ENCODE results near the gene ALKBH6. TPM values are rescaled to one million over a fixed set of nuclear protein-coding genes. Genes with fewer than 3 reads are reported as not detected.

ALKBH6 gene
- 6.9 and 13.7 TPM in 2 replicates for total RNA-seq (2016; rRNA removed; fragmentation: Illumina TruSeq; extraction: Trizol)
- 5.2 and 5.9 TPM in 2 replicates for total RNA-seq (2016; cell fraction: cytosol; rRNA removed; fragmentation: Illumina TruSeq; extraction: Trizol; ENCODE audit: low read depth)
- 6.6 and 11.7 TPM in 2 replicates for total RNA-seq (2016; cell fraction: insoluble cytoplasmic fraction; rRNA removed; fragmentation: Illumina TruSeq; extraction: Trizol)
- total RNA-seq (2016; cell fraction: membrane; rRNA removed; fragmentation: Illumina TruSeq; extraction: Trizol) = 5.3 and 5.4 TPM in 2 replicates
- 8.7 and 10.8 TPM in 2 replicates for total RNA-seq (2016; cell fraction: nucleus; rRNA removed; fragmentation: Illumina TruSeq; extraction: Trizol)
- 18.1 and 20.9 TPM in 2 replicates for polyA plus RNA-seq (2011; rRNA removed)
- 13.5 and 16.8 TPM in 2 replicates for polyA plus RNA-seq (2011; cell fraction: cytosol; rRNA removed)
- polyA plus RNA-seq (2011; cell fraction: nucleus; rRNA removed) = 61.3 and 62.3 TPM in 2 replicates
- polyA plus RNA-seq (2012) = 12.0 and 17.8 TPM in 2 replicates
- 4.2 and 4.7 TPM in 2 replicates for polyA plus RNA-seq (2016; cell fraction: cytosol; fragmentation: Illumina TruSeq; extraction: Trizol; ENCODE audit: low read depth)
- polyA plus RNA-seq (2016; cell fraction: insoluble cytoplasmic fraction; fragmentation: Illumina TruSeq; extraction: Trizol; ENCODE audit: low read depth) = 8.3 and 10.2 TPM in 2 replicates
- polyA plus RNA-seq (2016; cell fraction: membrane; fragmentation: Illumina TruSeq; extraction: Trizol; ENCODE audit: low read depth) = 4.5 and 5.6 TPM in 2 replicates
- polyA plus RNA-seq (2016; cell fraction: nucleus; fragmentation: Illumina TruSeq; extraction: Trizol; ENCODE audit: insufficient read depth, low read depth) = 41.1 and 43.4 TPM in 2 replicates
- 7.3 and 9.7 TPM in 2 replicates for polyA minus RNA-seq (2011; rRNA and poly(A)+ RNA removed; ENCODE audit: low replicate concordance)
- polyA minus RNA-seq (2011; cell fraction: cytosol; rRNA and poly(A)+ RNA removed) = 3.4 and 4.0 TPM in 2 replicates
- polyA minus RNA-seq (2011; cell fraction: nucleus; rRNA and poly(A)+ RNA removed) = 7.9 and 9.8 TPM in 2 replicates
- percentile 58 among the genes with signal in this experiment for Bru-seq, nascent RNA
- percentile 69 among the genes with signal in this experiment for BruChase-seq, experiment 1, labeled RNA remaining after a 6-hour chase
- percentile 57 among the genes with signal in this experiment for BruChase-seq, experiment 2, labeled RNA remaining after a 2-hour chase
- long read RNA-seq, experiment 1, transcript ALKBH6-202 (7 exons, 973 nt) = major isoform, 7 of 17 reads
- long read RNA-seq, experiment 1, partial matches to known transcripts = 2 of 17 reads
- long read RNA-seq, experiment 1, other reads (novel, unspliced or antisense) = 5 of 17 reads
- long read RNA-seq, experiment 2, partial matches to known transcripts = 6 of 13 reads
- long read RNA-seq, experiment 2, other reads (novel, unspliced or antisense) = 5 of 13 reads

GRCh38 chr19:36014012-36014924, at the start of gene ALKBH6:
Gene ALKBH6, minus strand, starts transcription at chr19:36014213. Its CDS starts 816 bp downstream, at chr19:36013397.
- WGBS (ENCODE audit: low lambda C conversion rate) = under 1% methylated on average over 21 of the region's 42 CpGs
- ChIA-PET POLR2A (interaction anchor here (0.8 to 1.7 kb wide), 6 partner anchors 17 to 45 kb away, joined by 5 to 17 read pairs (median 5); partner anchors contain the start of gene THAP8), CTCF (ENCODE audit: low intra/inter-chr PET ratio, low total read pairs) (no interaction called here)
- Histone ChIP-seq H3K27me3 (ENCODE audit: control insufficient read depth in 1 of 2, insufficient read depth in 2 of 2, low read length in 2 of 2) (no peaks in the 10 kb centered on the region; a peak in 1 of 5 replicates), H3K36me3 (replicated peaks in 1 of 2; ENCODE audit: control insufficient read depth in 1 of 2, insufficient read depth in 2 of 2, low read length in 2 of 2) (no peaks in the 10 kb centered on the region), H4K20me1 (ENCODE audit: insufficient read depth, low read length) (no peaks in the 10 kb centered on the region), H3K4me1 (ENCODE audit: insufficient read depth, low read length) (peaks cover 42% of the 10 kb centered on the region), H2AFZ (ENCODE audit: low read length) (no peak within 1 kb of the TSS), H3K9ac (ENCODE audit: insufficient read depth, low read depth, low read length) (peak within 1 kb of the TSS; percentile 77), H3K4me2 (ENCODE audit: low read depth, low read length) (peak within 1 kb of the TSS; percentile 96), H3K4me3 (replicated peaks in 1 of 3; ENCODE audit: insufficient read depth in 1 of 3, low read depth in 2 of 3, low read length in 3 of 3) (peak within 1 kb of the TSS; percentile 74 to 92 (median 85)), H3K9me3 (ENCODE audit: low read length) (no peaks in the 10 kb centered on the region), H3K79me2 (ENCODE audit: insufficient read depth, low read length) (peaks cover 13% of the 10 kb centered on the region), H3K27ac (ENCODE audit: extremely low read length, insufficient read depth, low read length) (peak within 1 kb of the TSS; percentile 67)
- in situ Hi-C loops (cut with HindIII; ENCODE audit: extremely low pct_ligation_motif_present, low pct_unique_long_range_greater_than_20kb) = no loop called here
- FAIRE-seq (peak; percentile 92), DNase-seq (ENCODE audit: low spot score) (peak; percentile 97), ATAC-seq (peak; percentile 98)
- BruUV-seq (replicated peaks) = TSS peak; percentile 83
- intact Hi-C loops (cut with micrococcal nuclease; ENCODE audit: unreplicated experiment) = loop anchor here (1.0 kb wide), 1 partner anchor 8 kb away; no protein-coding TSS in a partner anchor
- TF ChIP-seq HDAC1 (CRISPR knock-in tag; IDR thresholded peaks at IDR 0.05) (peak; percentile 63; the same call in 1 of the 2 replicates), MXI1 (IDR thresholded peaks at IDR 0.05; ENCODE audit: borderline replicate concordance, low read depth, low read length) (peak; percentile 85; the same call in 1 of the 3 replicates), ZBTB42 (CRISPR knock-in tag; IDR thresholded peaks at IDR 0.05) (no peak), GATAD2A (CRISPR knock-in tag; IDR thresholded peaks at IDR 0.05) (0 out of 2 replicates have a peak, but pooled peaks have one; percentile 15), PHF8 (CRISPR knock-in tag; IDR thresholded peaks at IDR 0.05) (peak; percentile 65; the same call in 1 of the 2 replicates), NFE2L2 (IDR thresholded peaks at IDR 0.05; ENCODE audit: low read length) (no peak), CREM (IDR thresholded peaks at IDR 0.05) (peak; percentile 77), CREM (CRISPR knock-in tag; IDR thresholded peaks at IDR 0.05) (no peak), LCORL (IDR thresholded peaks at IDR 0.05) (0 out of 2 replicates have a peak, but pooled peaks have one; percentile 53), LCORL (CRISPR knock-in tag; IDR thresholded peaks at IDR 0.05) (peak; percentile 61; the same call in 1 of the 2 replicates), XRCC5 (optimal IDR thresholded peaks at IDR 0.05; ENCODE audit: low read length) (peak; percentile 26), POLR2A (IDR thresholded peaks at IDR 0.05; ENCODE audit: insufficient read depth in 1 of 2, low read depth in 2 of 2, low read length in 2 of 2) (peak; percentile 42 to 72; a peak in 3 of 4 replicates), YY1 (IDR thresholded peaks at IDR 0.05; ENCODE audit: insufficient read depth, insufficient replicate concordance, low read depth, low read length) (peak; percentile 56), ZNF724P (CRISPR knock-in tag; IDR thresholded peaks at IDR 0.05; ENCODE audit: borderline replicate concordance) (no peak; the same call in 1 of the 2 replicates), ZMYM4 (CRISPR knock-in tag; IDR thresholded peaks at IDR 0.05) (peak; percentile 65; the same call in 1 of the 2 replicates)
- TF ChIP-seq, protein P1, sequence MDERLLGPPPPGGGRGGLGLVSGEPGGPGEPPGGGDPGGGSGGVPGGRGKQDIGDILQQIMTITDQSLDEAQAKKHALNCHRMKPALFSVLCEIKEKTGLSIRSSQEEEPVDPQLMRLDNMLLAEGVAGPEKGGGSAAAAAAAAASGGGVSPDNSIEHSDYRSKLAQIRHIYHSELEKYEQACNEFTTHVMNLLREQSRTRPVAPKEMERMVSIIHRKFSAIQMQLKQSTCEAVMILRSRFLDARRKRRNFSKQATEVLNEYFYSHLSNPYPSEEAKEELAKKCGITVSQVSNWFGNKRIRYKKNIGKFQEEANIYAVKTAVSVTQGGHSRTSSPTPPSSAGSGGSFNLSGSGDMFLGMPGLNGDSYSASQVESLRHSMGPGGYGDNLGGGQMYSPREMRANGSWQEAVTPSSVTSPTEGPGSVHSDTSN (CRISPR knock-in tag; IDR thresholded peaks at IDR 0.05) = no peak

Data from HepG2 (cell line).